Endothelial cell (in vitro differentiated cells): ENCODE data around the gene DAPP1. TPM values are rescaled to one million over a fixed set of nuclear protein-coding genes. Genes with fewer than 3 reads are reported as not detected.

Experiments
- DNase-seq: peaks from one replicate; pipeline ENCODE4 v3.0.0; 2021; ENCODE audit warnings: low spot score
- H3K27ac Mint-ChIP-seq: one replicate; pipeline ENCODE4 v1.8.0; 2021; ENCODE audit warnings: mixed read lengths, inconsistent platforms; ENCODE audit not compliant: unreplicated experiment
- H3K27me3 Mint-ChIP-seq: one replicate; pipeline ENCODE4 v1.8.0; 2021; ENCODE audit warnings: mild to moderate bottlenecking, moderate library complexity, mixed read lengths, inconsistent platforms; ENCODE audit not compliant: unreplicated experiment
- H3K36me3 Mint-ChIP-seq: one replicate; pipeline ENCODE4 v1.8.0; 2021; ENCODE audit warnings: mild to moderate bottlenecking, low read depth, mixed read lengths, inconsistent platforms; ENCODE audit not compliant: unreplicated experiment
- H3K4me1 Mint-ChIP-seq: one replicate; pipeline ENCODE4 v1.8.0; 2021; ENCODE audit warnings: mild to moderate bottlenecking, mixed read lengths, inconsistent platforms; ENCODE audit not compliant: unreplicated experiment
- H3K4me3 Mint-ChIP-seq: one replicate; pipeline ENCODE4 v1.8.0; 2021; ENCODE audit warnings: mild to moderate bottlenecking, mixed read lengths, inconsistent platforms; ENCODE audit not compliant: unreplicated experiment
- H3K9me3 Mint-ChIP-seq: one replicate; pipeline ENCODE4 v1.8.0; 2021; ENCODE audit warnings: mixed read lengths, inconsistent platforms; ENCODE audit not compliant: unreplicated experiment
- total RNA-seq: library from RNA; stranded (reverse); fragmentation: NEBNext Ultra II Directional; extraction: Animal tissue kit (Norgen Biotek cat#: 25700); gene quantifications from one replicate; pipeline ENCODE4 v1.2.1, GENCODE V29; 2021; ENCODE audit not compliant: unreplicated experiment
- TF ChIP-seq, protein P1 (sequence below): fragments of 200-600 bp; sonication (generic); IDR thresholded peaks from one replicate; pipeline ENCODE4 v1.5.0; 2021; ENCODE audit warnings: antibody characterized with exemption; ENCODE audit not compliant: unreplicated experiment

Gene DAPP1
- total RNA-seq, 1 donor from 2014 or later: not detected

DNA sequence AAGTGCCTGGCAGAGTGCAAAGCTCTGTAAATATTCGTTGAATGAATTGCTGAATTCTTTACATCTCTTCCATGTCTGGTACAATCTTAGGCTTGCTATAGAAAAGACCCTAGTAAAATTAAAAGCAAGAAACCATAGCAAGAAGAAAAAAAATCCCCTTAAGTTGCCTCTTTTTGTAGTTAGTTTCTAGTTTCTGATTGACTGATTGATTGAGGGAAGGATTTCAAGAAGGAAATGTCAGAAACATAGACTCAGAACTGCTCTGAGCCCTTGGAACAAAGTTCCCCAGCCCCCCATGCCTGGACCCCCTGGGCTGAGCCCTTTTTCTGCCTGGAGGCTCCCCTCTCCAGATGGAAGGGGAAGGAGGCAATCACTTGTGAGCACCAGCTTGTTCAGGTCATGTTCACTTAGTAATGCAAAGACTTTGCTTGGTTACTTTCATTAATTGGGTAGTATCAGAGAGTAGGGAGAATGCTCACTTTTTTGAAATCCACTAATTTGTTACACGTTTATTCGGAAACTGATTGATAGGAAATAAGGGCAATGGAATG, 35.6 kb downstream of the DAPP1 start:
- no peaks in the 10 kb centered on the region for H3K36me3 Mint-ChIP-seq
- peaks cover 9% of the 10 kb centered on the region for H3K4me1 Mint-ChIP-seq
- no peaks in the 10 kb centered on the region for H3K9me3 Mint-ChIP-seq
- H3K27ac Mint-ChIP-seq: no peak overlapping the region
- DNase-seq: no peak
- no peaks in the 10 kb centered on the region for H3K27me3 Mint-ChIP-seq
- TF ChIP-seq, protein P1, sequence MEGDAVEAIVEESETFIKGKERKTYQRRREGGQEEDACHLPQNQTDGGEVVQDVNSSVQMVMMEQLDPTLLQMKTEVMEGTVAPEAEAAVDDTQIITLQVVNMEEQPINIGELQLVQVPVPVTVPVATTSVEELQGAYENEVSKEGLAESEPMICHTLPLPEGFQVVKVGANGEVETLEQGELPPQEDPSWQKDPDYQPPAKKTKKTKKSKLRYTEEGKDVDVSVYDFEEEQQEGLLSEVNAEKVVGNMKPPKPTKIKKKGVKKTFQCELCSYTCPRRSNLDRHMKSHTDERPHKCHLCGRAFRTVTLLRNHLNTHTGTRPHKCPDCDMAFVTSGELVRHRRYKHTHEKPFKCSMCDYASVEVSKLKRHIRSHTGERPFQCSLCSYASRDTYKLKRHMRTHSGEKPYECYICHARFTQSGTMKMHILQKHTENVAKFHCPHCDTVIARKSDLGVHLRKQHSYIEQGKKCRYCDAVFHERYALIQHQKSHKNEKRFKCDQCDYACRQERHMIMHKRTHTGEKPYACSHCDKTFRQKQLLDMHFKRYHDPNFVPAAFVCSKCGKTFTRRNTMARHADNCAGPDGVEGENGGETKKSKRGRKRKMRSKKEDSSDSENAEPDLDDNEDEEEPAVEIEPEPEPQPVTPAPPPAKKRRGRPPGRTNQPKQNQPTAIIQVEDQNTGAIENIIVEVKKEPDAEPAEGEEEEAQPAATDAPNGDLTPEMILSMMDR: no peak
- H3K4me3 Mint-ChIP-seq: no peak overlapping the region

DNA sequence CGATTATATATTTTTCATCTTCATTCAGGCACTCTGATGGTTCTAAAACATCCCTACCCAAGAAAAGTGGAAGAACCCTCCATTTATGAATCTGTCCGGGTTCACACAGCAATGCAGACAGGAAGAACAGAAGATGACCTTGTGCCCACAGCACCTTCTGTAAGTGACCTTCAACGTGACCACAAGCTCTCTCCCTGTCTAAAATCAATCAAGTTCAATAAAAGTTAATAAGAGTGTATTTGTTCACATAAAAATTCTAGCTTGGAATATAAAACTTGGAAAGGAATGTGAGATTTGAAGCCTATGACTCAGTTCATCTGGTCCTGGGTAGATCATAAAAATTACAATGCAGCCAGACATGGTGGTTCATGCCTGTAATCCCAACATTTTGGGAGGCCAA, 36.6 kb downstream of the DAPP1 start:
- H3K36me3 Mint-ChIP-seq: no peaks in the 10 kb centered on the region
- H3K4me1 Mint-ChIP-seq: peaks cover 9% of the 10 kb centered on the region
- no peaks in the 10 kb centered on the region for H3K27me3 Mint-ChIP-seq
- H3K27ac Mint-ChIP-seq: no peak overlapping the region
- H3K4me3 Mint-ChIP-seq: no peak overlapping the region
- no peak for DNase-seq
- TF ChIP-seq, protein P1: no peak
- H3K9me3 Mint-ChIP-seq: no peaks in the 10 kb centered on the region

DNA sequence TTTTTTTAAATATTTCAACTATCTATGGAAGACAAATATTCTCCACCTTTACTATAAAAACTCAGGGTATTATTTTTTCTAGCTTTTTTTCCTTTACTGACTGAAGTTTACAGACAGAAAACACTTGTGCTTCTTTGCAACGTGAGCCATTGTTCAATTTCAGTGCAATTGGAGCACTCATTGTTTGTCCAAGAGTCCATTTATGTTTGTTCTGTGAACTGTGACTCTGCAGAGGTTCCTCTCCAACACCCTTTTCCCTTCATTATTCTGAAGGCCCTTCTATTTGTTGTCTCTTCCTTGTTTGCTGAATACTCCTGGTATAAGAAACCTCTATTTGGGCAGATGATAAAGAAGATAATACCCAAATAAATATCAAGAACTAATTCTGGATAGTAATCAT, 37.4 kb downstream of the DAPP1 start:
- H3K27me3 Mint-ChIP-seq: no peaks in the 10 kb centered on the region
- H3K27ac Mint-ChIP-seq: no peak overlapping the region
- H3K9me3 Mint-ChIP-seq: no peaks in the 10 kb centered on the region
- no peak for DNase-seq
- H3K4me1 Mint-ChIP-seq: peaks cover 9% of the 10 kb centered on the region
- H3K36me3 Mint-ChIP-seq: no peaks in the 10 kb centered on the region
- H3K4me3 Mint-ChIP-seq: no peak overlapping the region
- TF ChIP-seq, protein P1: no peak

DNA sequence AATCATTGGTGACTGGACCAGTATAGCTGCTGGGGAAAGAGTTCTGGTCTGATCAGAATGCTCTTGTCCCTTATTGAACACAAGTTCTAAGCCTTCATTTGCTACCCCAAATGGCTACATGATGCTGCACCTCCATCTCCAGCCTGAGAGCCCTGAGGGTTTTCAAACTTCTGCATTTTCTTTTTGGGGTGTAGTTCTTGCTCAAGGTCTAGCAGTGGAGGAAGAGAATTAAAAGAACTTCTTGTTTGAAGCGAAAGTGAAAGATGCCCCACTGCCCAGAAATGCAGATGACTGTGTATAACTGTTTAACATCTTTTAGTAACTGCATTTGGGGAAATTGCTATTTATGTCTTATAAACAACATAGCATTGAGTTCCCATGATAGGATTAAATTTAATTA, 39.1 kb downstream of the DAPP1 start:
- peaks cover 9% of the 10 kb centered on the region for H3K4me1 Mint-ChIP-seq
- no peaks in the 10 kb centered on the region for H3K9me3 Mint-ChIP-seq
- H3K4me3 Mint-ChIP-seq: no peak overlapping the region
- TF ChIP-seq, protein P1: no peak
- H3K27me3 Mint-ChIP-seq: no peaks in the 10 kb centered on the region
- DNase-seq: no peak
- no peaks in the 10 kb centered on the region for H3K36me3 Mint-ChIP-seq
- no peak overlapping the region for H3K27ac Mint-ChIP-seq

DNA sequence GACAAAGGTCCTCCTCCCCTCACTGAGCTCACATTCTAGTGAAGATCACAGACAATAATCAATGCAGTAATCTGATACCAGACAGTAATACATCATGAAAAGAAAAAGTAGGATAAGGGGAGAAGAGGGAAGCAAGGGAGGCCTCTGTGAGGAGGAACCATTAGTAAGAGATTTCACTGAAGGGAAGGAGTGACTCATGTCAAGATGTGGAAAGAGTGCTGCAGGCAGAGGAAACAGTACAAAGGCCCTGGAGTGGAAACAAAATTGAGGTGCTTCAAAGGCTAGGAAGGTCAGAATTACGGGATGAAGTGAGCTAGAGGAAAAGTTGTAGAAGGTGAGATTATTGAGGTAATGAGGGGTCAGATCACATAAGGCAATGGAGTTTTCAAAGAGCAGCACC, 39.5 kb downstream of the DAPP1 start:
- H3K4me1 Mint-ChIP-seq: peaks cover 9% of the 10 kb centered on the region
- H3K27me3 Mint-ChIP-seq: no peaks in the 10 kb centered on the region
- TF ChIP-seq, protein P1: no peak
- no peak for DNase-seq
- H3K27ac Mint-ChIP-seq: no peak overlapping the region
- no peaks in the 10 kb centered on the region for H3K9me3 Mint-ChIP-seq
- H3K36me3 Mint-ChIP-seq: no peaks in the 10 kb centered on the region
- H3K4me3 Mint-ChIP-seq: no peak overlapping the region
